Measurements from ENCODE around the gene MAPT. TPM values are rescaled to one million over a fixed set of nuclear protein-coding genes. Genes with fewer than 3 reads are reported as not detected.

Gene MAPT
- total and polyA plus RNA-seq, 2 of the 4 experiments (the other 2 are of a cell fraction) = 0.18 to 0.19 TPM

GRCh38 chr17:45955326-45955725 is 61.0 kb downstream of the MAPT start:
- Histone ChIP-seq H3K4me2 (ENCODE audit: low read depth, low read length) (no peak overlapping the region), H2BK20ac (ENCODE audit: low read depth, low read length) (no peak overlapping the region), H4K91ac (ENCODE audit: insufficient read depth, low read depth, low read length) (no peak overlapping the region), H3K18ac (ENCODE audit: low read depth, low read length) (no peak overlapping the region), H2AK9ac (replicated peaks; ENCODE audit: low read depth, low read length, poor library complexity) (no peak overlapping the region), H2BK5ac (ENCODE audit: low read depth, low read length, poor library complexity, severe bottlenecking) (no peak overlapping the region), H3K36me3 (ENCODE audit: control insufficient read depth, insufficient read depth, low read length) (no peaks in the 10 kb centered on the region), H3K9me3 (ENCODE audit: control insufficient read depth, insufficient read depth, low read length) (no peaks in the 10 kb centered on the region), H3K27me3 (ENCODE audit: control insufficient read depth, insufficient read depth, low read length) (peaks cover 37% of the 10 kb centered on the region), H4K8ac (ENCODE audit: low read depth in 2 of 2, low read length in 2 of 2) (no peak overlapping the region), H3K27ac (ENCODE audit: insufficient read depth, low read length) (no peak overlapping the region), H2BK15ac (ENCODE audit: low read depth, low read length) (no peak overlapping the region), H3K56ac (ENCODE audit: extremely low read depth, insufficient read depth, low read length) (no peak overlapping the region), H3K23ac (ENCODE audit: low read depth, low read length) (no peak overlapping the region), H3K4me3 (ENCODE audit: insufficient read depth, low read depth, low read length) (no peak overlapping the region), H3K4me1 (ENCODE audit: control insufficient read depth, insufficient read depth, low read length) (no peaks in the 10 kb centered on the region), H3K79me1 (ENCODE audit: low read depth in 1 of 2, low read length in 2 of 2) (no peaks in the 10 kb centered on the region), H2BK120ac (ENCODE audit: low read depth, low read length) (no peak overlapping the region), H4K20me1 (ENCODE audit: insufficient read depth, low read length) (no peaks in the 10 kb centered on the region), H3K14ac (replicated peaks; ENCODE audit: low read depth, low read length) (no peak overlapping the region), H3K9ac (ENCODE audit: low read depth, low read length) (no peak overlapping the region), H3K9me1 (ENCODE audit: insufficient read depth, low read length) (no peaks in the 10 kb centered on the region), H4K5ac (ENCODE audit: low read depth, low read length) (no peak overlapping the region), H2AFZ (replicated peaks; ENCODE audit: low read length, poor library complexity) (no peak overlapping the region), H2AK5ac (ENCODE audit: low read depth, low read length) (no peak overlapping the region), H3K4ac (ENCODE audit: low read depth, low read length) (no peak overlapping the region)
- dilution Hi-C loops (cut with HindIII; ENCODE audit: low sequenced_read_pairs, unreplicated experiment) = no loop called here
- BruUV-seq (replicated peaks) = no TSS peak
- in situ Hi-C loops (cut with MboI; ENCODE audit: low sequenced_read_pairs) = no loop called here
- WGBS, 2 experiments (ENCODE audit: extremely low coverage in 2 of 2, insufficient read length in 1 of 2) = 63% methylated on average over 3 of the region's 10 CpGs; no CpG with 5 or more reads in 1 of the 2 experiments
- TF ChIP-seq MXI1 (IDR thresholded peaks at IDR 0.05; ENCODE audit: borderline replicate concordance, low read depth, low read length) (no peak), NFE2L2 (IDR thresholded peaks at IDR 0.05; ENCODE audit: low read depth, low read length) (no peak), USF2 (IDR thresholded peaks at IDR 0.05; ENCODE audit: low read depth, low read length) (no peak), CTCF (conservative IDR thresholded peaks at IDR 0.05; ENCODE audit: low read depth, low read length) (no peak), ELK1 (IDR thresholded peaks at IDR 0.05; ENCODE audit: borderline replicate concordance, low read depth, low read length) (no peak), RAD21 (IDR thresholded peaks at IDR 0.05; ENCODE audit: low read length) (no peak), FOS (IDR thresholded peaks at IDR 0.05; ENCODE audit: low read depth, low read length) (no peak), MAFK (IDR thresholded peaks at IDR 0.05; ENCODE audit: low read depth, low read length) (no peak)
- CTCF ChIA-PET = no interaction called here
- ATAC-seq (ENCODE audit: low read depth) = no peak
- no peak for DNase-seq
- POLR2A ChIA-PET (ENCODE audit: unreplicated experiment) = no interaction called here
- intact Hi-C loops (cut with micrococcal nuclease) = no loop called here

Data from IMR-90 (cell line).